ENCODE measurements around the gene GOLGA6L6. TPM values are rescaled to one million over a fixed set of nuclear protein-coding genes. Genes with fewer than 3 reads are reported as not detected.
"Not testable (repeated sequence)": the region's sequence is repeated elsewhere in the genome, so short reads cannot be mapped to it uniquely, and the experiment has no call there.

The GOLGA6L6 gene
- total RNA-seq (not detected in 2 replicates), polyA plus RNA-seq (not detected in 2 replicates), polyA minus RNA-seq (not detected in 2 replicates)
- total RNA-seq (2013) = not detected

GRCh38 chr15:20541700-20542099, at the start of gene GOLGA6L6:
TSS of gene GOLGA6L6 (minus strand) at chr15:20541800. CDS start at chr15:20541709, 91 bp downstream.
- H3K36me3 ChIP-seq (replicated peaks in 1 of 2; ENCODE audit: control extremely low read depth in 1 of 2, control insufficient read depth in 1 of 2, extremely low read depth in 1 of 2, insufficient read depth in 2 of 2, low read length in 1 of 2); POLR2A ChIA-PET; H4K20me1 ChIP-seq (ENCODE audit: control insufficient read depth, insufficient read depth, low read length, poor library complexity, severe bottlenecking); H3K79me2 ChIP-seq (ENCODE audit: control insufficient read depth, insufficient read depth, low read length); H3K27ac Mint-ChIP-seq; H2AFZ ChIP-seq (ENCODE audit: insufficient read depth, low read depth, low read length, poor library complexity, severe bottlenecking); H3K4me1 Mint-ChIP-seq; DNase-seq; H3K27ac ChIP-seq (ENCODE audit: low read length in 2 of 2); CTCF ChIA-PET; H3K4me3 ChIP-seq (ENCODE audit: control extremely low read depth in 1 of 5, extremely low read depth in 1 of 5, insufficient read depth in 1 of 5, low read depth in 2 of 5, low read length in 4 of 5); ATAC-seq (ENCODE audit: low read depth); H3K4me2 ChIP-seq (replicated peaks; ENCODE audit: low read depth, low read length, poor library complexity, severe bottlenecking); H3K9me3 Mint-ChIP-seq (ENCODE audit: insufficient read depth); H3K4me1 ChIP-seq (ENCODE audit: control insufficient read depth in 2 of 2, insufficient read depth in 2 of 2, low read length in 2 of 2); H3K4me3 Mint-ChIP-seq; intact Hi-C loops (cut with micrococcal nuclease); H3K9ac ChIP-seq (ENCODE audit: low read length); H3K27me3 ChIP-seq (replicated peaks in 1 of 4; ENCODE audit: control extremely low read depth in 1 of 4, control insufficient read depth in 3 of 4, insufficient read depth in 4 of 4, low read length in 3 of 4); H3K9me3 ChIP-seq (ENCODE audit: control extremely low read depth in 1 of 3, control insufficient read depth in 2 of 3, insufficient read depth in 1 of 3, low read length in 2 of 3); H3K27me3 Mint-ChIP-seq: not testable (repeated sequence)
- WGBS (ENCODE audit: insufficient coverage) = no CpG with 5 or more reads among the region's 7 CpGs

- H3K27ac ChIP-seq (ENCODE audit: low read length in 2 of 2); H3K79me2 ChIP-seq (ENCODE audit: control insufficient read depth, insufficient read depth, low read length); CTCF ChIA-PET; intact Hi-C loops (cut with micrococcal nuclease); H3K36me3 ChIP-seq (replicated peaks in 1 of 2; ENCODE audit: control extremely low read depth in 1 of 2, control insufficient read depth in 1 of 2, extremely low read depth in 1 of 2, insufficient read depth in 2 of 2, low read length in 1 of 2); H4K20me1 ChIP-seq (ENCODE audit: control insufficient read depth, insufficient read depth, low read length, poor library complexity, severe bottlenecking); H3K9me3 ChIP-seq (ENCODE audit: control extremely low read depth in 1 of 3, control insufficient read depth in 2 of 3, insufficient read depth in 1 of 3, low read length in 2 of 3); H2AFZ ChIP-seq (ENCODE audit: insufficient read depth, low read depth, low read length, poor library complexity, severe bottlenecking); DNase-seq; H3K27me3 ChIP-seq (replicated peaks in 1 of 4; ENCODE audit: control extremely low read depth in 1 of 4, control insufficient read depth in 3 of 4, insufficient read depth in 4 of 4, low read length in 3 of 4); H3K9me3 Mint-ChIP-seq (ENCODE audit: insufficient read depth); H3K4me1 Mint-ChIP-seq; ATAC-seq (ENCODE audit: low read depth); H3K27ac Mint-ChIP-seq; H3K4me2 ChIP-seq (replicated peaks; ENCODE audit: low read depth, low read length, poor library complexity, severe bottlenecking); H3K27me3 Mint-ChIP-seq; H3K9ac ChIP-seq (ENCODE audit: low read length); H3K4me1 ChIP-seq (ENCODE audit: control insufficient read depth in 2 of 2, insufficient read depth in 2 of 2, low read length in 2 of 2); H3K4me3 ChIP-seq (ENCODE audit: control extremely low read depth in 1 of 5, extremely low read depth in 1 of 5, insufficient read depth in 1 of 5, low read depth in 2 of 5, low read length in 4 of 5); POLR2A ChIA-PET; H3K4me3 Mint-ChIP-seq: not testable (repeated sequence)
- WGBS (ENCODE audit: insufficient coverage) = no CpG with 5 or more reads among the region's 2 CpGs
These were observed 48.5 kb upstream of the GOLGA6L6 start for GRCh38 chr15:20590069-20590468.

- intact Hi-C loops (cut with micrococcal nuclease); CTCF ChIA-PET; H3K9me3 ChIP-seq (ENCODE audit: control extremely low read depth in 1 of 3, control insufficient read depth in 2 of 3, insufficient read depth in 1 of 3, low read length in 2 of 3); H3K27ac Mint-ChIP-seq; H3K79me2 ChIP-seq (ENCODE audit: control insufficient read depth, insufficient read depth, low read length); H2AFZ ChIP-seq (ENCODE audit: insufficient read depth, low read depth, low read length, poor library complexity, severe bottlenecking); H3K36me3 ChIP-seq (replicated peaks in 1 of 2; ENCODE audit: control extremely low read depth in 1 of 2, control insufficient read depth in 1 of 2, extremely low read depth in 1 of 2, insufficient read depth in 2 of 2, low read length in 1 of 2); H3K4me3 Mint-ChIP-seq; H3K9ac ChIP-seq (ENCODE audit: low read length); DNase-seq; H3K4me3 ChIP-seq (ENCODE audit: control extremely low read depth in 1 of 5, extremely low read depth in 1 of 5, insufficient read depth in 1 of 5, low read depth in 2 of 5, low read length in 4 of 5); H3K27me3 ChIP-seq (replicated peaks in 1 of 4; ENCODE audit: control extremely low read depth in 1 of 4, control insufficient read depth in 3 of 4, insufficient read depth in 4 of 4, low read length in 3 of 4); H3K4me1 Mint-ChIP-seq; H3K4me2 ChIP-seq (replicated peaks; ENCODE audit: low read depth, low read length, poor library complexity, severe bottlenecking); ATAC-seq (ENCODE audit: low read depth); H3K27ac ChIP-seq (ENCODE audit: low read length in 2 of 2); POLR2A ChIA-PET; H3K9me3 Mint-ChIP-seq (ENCODE audit: insufficient read depth); H3K4me1 ChIP-seq (ENCODE audit: control insufficient read depth in 2 of 2, insufficient read depth in 2 of 2, low read length in 2 of 2); H4K20me1 ChIP-seq (ENCODE audit: control insufficient read depth, insufficient read depth, low read length, poor library complexity, severe bottlenecking); H3K27me3 Mint-ChIP-seq: not testable (repeated sequence)
- no CpG with 5 or more reads among the region's 3 CpGs for WGBS (ENCODE audit: insufficient coverage)
These were observed 45.2 kb upstream of the GOLGA6L6 start for GRCh38 chr15:20586821-20587220.

GRCh38 chr15:20582726-20583115, 41.1 kb upstream of the GOLGA6L6 start:
- H3K27me3 ChIP-seq (replicated peaks in 1 of 4; ENCODE audit: control extremely low read depth in 1 of 4, control insufficient read depth in 3 of 4, insufficient read depth in 4 of 4, low read length in 3 of 4); CTCF ChIA-PET; H3K4me3 ChIP-seq (ENCODE audit: control extremely low read depth in 1 of 5, extremely low read depth in 1 of 5, insufficient read depth in 1 of 5, low read depth in 2 of 5, low read length in 4 of 5); H3K4me2 ChIP-seq (replicated peaks; ENCODE audit: low read depth, low read length, poor library complexity, severe bottlenecking); H2AFZ ChIP-seq (ENCODE audit: insufficient read depth, low read depth, low read length, poor library complexity, severe bottlenecking); H3K27ac Mint-ChIP-seq; H3K9me3 Mint-ChIP-seq (ENCODE audit: insufficient read depth); H3K9ac ChIP-seq (ENCODE audit: low read length); POLR2A ChIA-PET; H3K27ac ChIP-seq (ENCODE audit: low read length in 2 of 2); DNase-seq; H4K20me1 ChIP-seq (ENCODE audit: control insufficient read depth, insufficient read depth, low read length, poor library complexity, severe bottlenecking); H3K9me3 ChIP-seq (ENCODE audit: control extremely low read depth in 1 of 3, control insufficient read depth in 2 of 3, insufficient read depth in 1 of 3, low read length in 2 of 3); H3K4me1 ChIP-seq (ENCODE audit: control insufficient read depth in 2 of 2, insufficient read depth in 2 of 2, low read length in 2 of 2); H3K4me3 Mint-ChIP-seq; H3K36me3 ChIP-seq (replicated peaks in 1 of 2; ENCODE audit: control extremely low read depth in 1 of 2, control insufficient read depth in 1 of 2, extremely low read depth in 1 of 2, insufficient read depth in 2 of 2, low read length in 1 of 2); ATAC-seq (ENCODE audit: low read depth); H3K4me1 Mint-ChIP-seq; intact Hi-C loops (cut with micrococcal nuclease); H3K79me2 ChIP-seq (ENCODE audit: control insufficient read depth, insufficient read depth, low read length); H3K27me3 Mint-ChIP-seq: not testable (repeated sequence)
- WGBS (ENCODE audit: insufficient coverage) = 82% methylated on average over 5 of the region's 18 CpGs
